Osteocyte (in vitro differentiated cells): Measurements from ENCODE around the gene PAM16. TPM values are rescaled to one million over a fixed set of nuclear protein-coding genes. Genes with fewer than 3 reads are reported as not detected.

ENCODE experiments used
- DNase-seq: peaks from one replicate; pipeline ENCODE4 v3.0.0; 2021; ENCODE audit warnings: mixed read lengths; ENCODE audit not compliant: unreplicated experiment; ENCODE audit errors: extremely low spot score
- H3K27ac Mint-ChIP-seq: one replicate; pipeline ENCODE4 v1.8.0; 2021; ENCODE audit warnings: mild to moderate bottlenecking, mixed read lengths; ENCODE audit not compliant: unreplicated experiment
- H3K27me3 Mint-ChIP-seq: one replicate; pipeline ENCODE4 v1.8.0; 2021; ENCODE audit warnings: mixed read lengths; ENCODE audit not compliant: unreplicated experiment
- H3K36me3 Mint-ChIP-seq: one replicate; pipeline ENCODE4 v1.8.0; 2021; ENCODE audit warnings: mixed read lengths; ENCODE audit not compliant: unreplicated experiment
- H3K4me1 Mint-ChIP-seq: one replicate; pipeline ENCODE4 v1.8.0; 2021; ENCODE audit warnings: mixed read lengths; ENCODE audit not compliant: unreplicated experiment
- H3K4me3 Mint-ChIP-seq: one replicate; pipeline ENCODE4 v1.8.0; 2021; ENCODE audit warnings: mild to moderate bottlenecking, moderate library complexity, mixed read lengths; ENCODE audit not compliant: unreplicated experiment
- H3K9me3 Mint-ChIP-seq: one replicate; pipeline ENCODE4 v1.8.0; 2021; ENCODE audit warnings: mixed read lengths; ENCODE audit not compliant: unreplicated experiment
- total RNA-seq: library from RNA; stranded (reverse); gene quantifications from 2 replicates; pipeline ENCODE4 v1.2.1, GENCODE V29; 2021
- TF ChIP-seq, protein P1 (sequence below): fragments of 200-600 bp; sonication (generic); IDR thresholded peaks from 2 replicates; pipeline ENCODE4 v1.5.0; 2021; ENCODE audit warnings: antibody characterized with exemption, mild to moderate bottlenecking, moderate library complexity

Gene PAM16
- total RNA-seq, 1 donor from 2014 or later = 21.0 TPM

DNA sequence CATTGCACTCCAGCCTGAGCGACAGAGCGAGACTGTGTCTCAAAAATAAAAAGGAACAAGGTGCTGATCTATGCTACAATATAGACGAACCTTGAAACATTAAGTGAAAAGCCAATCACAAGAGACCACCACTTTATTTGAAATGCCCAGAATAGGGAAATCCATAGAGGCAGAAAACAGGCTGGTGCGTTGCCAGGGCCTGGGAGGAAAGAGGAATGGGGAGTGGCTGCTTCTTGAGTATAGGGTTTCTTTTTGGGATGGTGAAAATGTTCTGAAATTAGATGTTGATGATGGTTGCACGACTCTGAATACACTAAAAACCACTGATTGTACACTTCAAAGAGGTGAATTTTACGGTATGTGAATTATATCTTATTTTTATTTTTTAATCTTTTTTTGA is 55.5 kb downstream of the PAM16 start:
- H3K9me3 Mint-ChIP-seq = no peaks in the 10 kb centered on the region
- no peak for DNase-seq
- H3K4me3 Mint-ChIP-seq = no peak overlapping the region

DNA sequence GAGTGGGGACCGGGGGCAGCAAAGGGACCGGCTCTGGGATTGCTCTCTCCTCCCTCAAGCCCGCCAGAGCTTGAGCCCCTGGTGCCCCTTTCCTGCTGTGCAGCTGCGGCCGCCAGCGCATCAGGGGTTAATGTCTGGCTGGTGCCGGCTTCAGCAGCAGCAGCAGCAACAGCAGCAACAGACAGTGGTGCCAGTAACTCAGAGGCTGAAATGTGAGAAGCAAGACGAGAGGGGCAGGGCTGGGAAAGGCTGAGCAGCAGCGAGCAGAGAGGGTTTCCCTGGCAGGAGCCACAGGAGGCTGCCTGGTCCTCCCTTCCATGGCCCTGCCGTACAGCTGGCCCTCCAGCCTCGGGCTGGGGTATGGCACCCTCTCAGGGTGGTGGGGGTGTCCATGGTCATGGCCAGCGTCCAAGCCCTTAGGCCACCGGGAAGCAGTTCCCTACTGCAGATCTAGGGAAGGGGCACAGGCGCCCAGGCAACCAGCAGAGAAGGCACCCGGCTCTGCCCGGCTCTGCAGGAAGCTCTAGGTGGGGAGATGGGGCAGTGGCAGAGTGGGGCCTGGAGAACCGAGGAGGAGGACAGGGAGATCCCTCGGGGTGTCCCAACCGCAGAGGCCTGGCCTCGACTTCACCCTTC is 57.2 kb downstream of the PAM16 start:
- Mint-ChIP-seq H3K36me3 (no peaks in the 10 kb centered on the region), H3K4me1 (peaks cover 47% of the 10 kb centered on the region), H3K9me3 (no peaks in the 10 kb centered on the region), H3K27me3 (no peaks in the 10 kb centered on the region), H3K4me3 (peak overlapping the region; percentile 51), H3K27ac (peak overlapping the region; percentile 84)
- TF ChIP-seq, protein P1, sequence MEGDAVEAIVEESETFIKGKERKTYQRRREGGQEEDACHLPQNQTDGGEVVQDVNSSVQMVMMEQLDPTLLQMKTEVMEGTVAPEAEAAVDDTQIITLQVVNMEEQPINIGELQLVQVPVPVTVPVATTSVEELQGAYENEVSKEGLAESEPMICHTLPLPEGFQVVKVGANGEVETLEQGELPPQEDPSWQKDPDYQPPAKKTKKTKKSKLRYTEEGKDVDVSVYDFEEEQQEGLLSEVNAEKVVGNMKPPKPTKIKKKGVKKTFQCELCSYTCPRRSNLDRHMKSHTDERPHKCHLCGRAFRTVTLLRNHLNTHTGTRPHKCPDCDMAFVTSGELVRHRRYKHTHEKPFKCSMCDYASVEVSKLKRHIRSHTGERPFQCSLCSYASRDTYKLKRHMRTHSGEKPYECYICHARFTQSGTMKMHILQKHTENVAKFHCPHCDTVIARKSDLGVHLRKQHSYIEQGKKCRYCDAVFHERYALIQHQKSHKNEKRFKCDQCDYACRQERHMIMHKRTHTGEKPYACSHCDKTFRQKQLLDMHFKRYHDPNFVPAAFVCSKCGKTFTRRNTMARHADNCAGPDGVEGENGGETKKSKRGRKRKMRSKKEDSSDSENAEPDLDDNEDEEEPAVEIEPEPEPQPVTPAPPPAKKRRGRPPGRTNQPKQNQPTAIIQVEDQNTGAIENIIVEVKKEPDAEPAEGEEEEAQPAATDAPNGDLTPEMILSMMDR = no peak
- DNase-seq = peak; percentile 90

More for the DNA sequence above, 55.5 kb downstream of the PAM16 start:
- TF ChIP-seq, protein P1 = no peak
- no peaks in the 10 kb centered on the region for H3K36me3 Mint-ChIP-seq
- peaks cover 56% of the 10 kb centered on the region for H3K4me1 Mint-ChIP-seq
- no peaks in the 10 kb centered on the region for H3K27me3 Mint-ChIP-seq
- H3K27ac Mint-ChIP-seq = no peak overlapping the region

DNA sequence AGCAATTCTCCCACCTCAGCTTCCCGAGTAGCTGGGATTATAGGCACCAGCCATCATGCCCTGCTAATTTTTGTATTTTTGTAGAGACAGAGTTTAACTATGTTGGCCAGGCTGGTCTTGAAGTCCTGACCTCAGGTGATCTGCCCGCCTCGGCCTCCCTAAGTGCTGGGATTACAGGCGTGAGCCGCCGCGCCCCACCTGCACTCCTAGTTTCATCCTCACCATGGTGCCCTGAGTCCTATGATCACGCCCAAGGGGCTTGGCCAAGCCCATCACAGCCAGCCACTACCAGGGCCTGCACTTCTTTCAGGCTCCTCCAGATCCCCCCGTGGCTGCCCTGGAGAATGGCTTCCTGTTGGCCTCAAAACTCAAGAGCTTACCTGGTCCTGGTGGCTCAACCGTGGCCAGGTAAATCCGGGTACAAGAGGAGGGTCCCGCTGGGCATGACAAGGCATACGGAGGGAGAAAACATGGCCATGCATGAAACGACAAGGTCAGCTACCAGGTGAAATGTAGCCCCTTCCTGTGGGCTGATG is 57.9 kb downstream of the PAM16 start:
- TF ChIP-seq, protein P1 = no peak
- H3K4me3 Mint-ChIP-seq = peak overlapping the region; percentile 51
- H3K27ac Mint-ChIP-seq = peak overlapping the region; percentile 84
- no peaks in the 10 kb centered on the region for H3K27me3 Mint-ChIP-seq
- no peak for DNase-seq
- no peaks in the 10 kb centered on the region for H3K36me3 Mint-ChIP-seq
- peaks cover 46% of the 10 kb centered on the region for H3K4me1 Mint-ChIP-seq
- H3K9me3 Mint-ChIP-seq = no peaks in the 10 kb centered on the region

DNA sequence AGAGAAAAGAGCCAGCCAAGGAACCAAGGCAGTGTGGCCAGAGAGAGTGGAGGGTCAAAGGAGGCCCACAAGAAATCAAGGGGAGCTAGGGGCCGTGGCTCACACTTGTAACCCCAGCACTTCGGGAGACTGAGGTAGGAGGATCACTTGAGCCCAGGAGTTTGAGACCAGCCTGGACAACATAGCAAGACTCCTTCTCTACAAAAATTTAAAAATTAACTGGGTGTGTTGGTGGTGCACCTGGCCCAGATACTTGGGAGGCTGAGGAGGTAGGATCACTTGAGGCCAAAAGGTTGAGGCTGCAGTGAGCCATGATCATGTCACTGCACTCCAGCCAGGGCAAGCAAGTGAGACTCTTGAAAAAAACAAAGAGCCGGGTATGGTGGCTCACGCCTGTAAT is 59.4 kb downstream of the PAM16 start:
- Mint-ChIP-seq H3K4me1 (peaks cover 47% of the 10 kb centered on the region), H3K4me3 (no peak overlapping the region), H3K27me3 (no peaks in the 10 kb centered on the region), H3K9me3 (no peaks in the 10 kb centered on the region), H3K27ac (peak overlapping the region; percentile 38), H3K36me3 (no peaks in the 10 kb centered on the region)
- TF ChIP-seq, protein P1 = no peak
- DNase-seq = no peak

Other genes starting within 250 kb of the PAM16 start
- gene ADCY9, start 234.9 kb downstream of the PAM16 start, total RNA-seq = 25.3 and 26.9 TPM in 2 replicates
- gene SRL, start 109.2 kb downstream of the PAM16 start, total RNA-seq = not detected in 2 replicates
- gene TFAP4, start 78.3 kb downstream of the PAM16 start, total RNA-seq = 8.0 and 10.8 TPM in 2 replicates
- 58.6 and 59.9 TPM in 2 replicates for gene GLIS2, start 35.3 kb downstream of the PAM16 start, total RNA-seq
- 62.7 and 63.1 TPM in 2 replicates for gene VASN, start 20.5 kb upstream of the PAM16 start, total RNA-seq
- 35.5 and 40.1 TPM in 2 replicates for gene CORO7, start 65.3 kb upstream of the PAM16 start, total RNA-seq
- 31.1 and 33.7 TPM in 2 replicates for gene DNAJA3, start 74.5 kb upstream of the PAM16 start, total RNA-seq
- gene NMRAL1, start 123.3 kb upstream of the PAM16 start, total RNA-seq = 55.0 and 61.4 TPM in 2 replicates
- gene HMOX2, start 125.1 kb upstream of the PAM16 start, total RNA-seq = 47.2 and 47.3 TPM in 2 replicates
- gene CDIP1, start 187.5 kb upstream of the PAM16 start, total RNA-seq = 28.5 and 28.9 TPM in 2 replicates
- 0.08 and 0.26 TPM in 2 replicates for gene C16orf96, start 205.0 kb upstream of the PAM16 start, total RNA-seq